ENCODE measurements around the gene MAP3K5.
"Not testable (repeated sequence)": the region's sequence is repeated elsewhere in the genome, so short reads cannot be mapped to it uniquely, and the experiment has no call there.

Gene MAP3K5, protein sequence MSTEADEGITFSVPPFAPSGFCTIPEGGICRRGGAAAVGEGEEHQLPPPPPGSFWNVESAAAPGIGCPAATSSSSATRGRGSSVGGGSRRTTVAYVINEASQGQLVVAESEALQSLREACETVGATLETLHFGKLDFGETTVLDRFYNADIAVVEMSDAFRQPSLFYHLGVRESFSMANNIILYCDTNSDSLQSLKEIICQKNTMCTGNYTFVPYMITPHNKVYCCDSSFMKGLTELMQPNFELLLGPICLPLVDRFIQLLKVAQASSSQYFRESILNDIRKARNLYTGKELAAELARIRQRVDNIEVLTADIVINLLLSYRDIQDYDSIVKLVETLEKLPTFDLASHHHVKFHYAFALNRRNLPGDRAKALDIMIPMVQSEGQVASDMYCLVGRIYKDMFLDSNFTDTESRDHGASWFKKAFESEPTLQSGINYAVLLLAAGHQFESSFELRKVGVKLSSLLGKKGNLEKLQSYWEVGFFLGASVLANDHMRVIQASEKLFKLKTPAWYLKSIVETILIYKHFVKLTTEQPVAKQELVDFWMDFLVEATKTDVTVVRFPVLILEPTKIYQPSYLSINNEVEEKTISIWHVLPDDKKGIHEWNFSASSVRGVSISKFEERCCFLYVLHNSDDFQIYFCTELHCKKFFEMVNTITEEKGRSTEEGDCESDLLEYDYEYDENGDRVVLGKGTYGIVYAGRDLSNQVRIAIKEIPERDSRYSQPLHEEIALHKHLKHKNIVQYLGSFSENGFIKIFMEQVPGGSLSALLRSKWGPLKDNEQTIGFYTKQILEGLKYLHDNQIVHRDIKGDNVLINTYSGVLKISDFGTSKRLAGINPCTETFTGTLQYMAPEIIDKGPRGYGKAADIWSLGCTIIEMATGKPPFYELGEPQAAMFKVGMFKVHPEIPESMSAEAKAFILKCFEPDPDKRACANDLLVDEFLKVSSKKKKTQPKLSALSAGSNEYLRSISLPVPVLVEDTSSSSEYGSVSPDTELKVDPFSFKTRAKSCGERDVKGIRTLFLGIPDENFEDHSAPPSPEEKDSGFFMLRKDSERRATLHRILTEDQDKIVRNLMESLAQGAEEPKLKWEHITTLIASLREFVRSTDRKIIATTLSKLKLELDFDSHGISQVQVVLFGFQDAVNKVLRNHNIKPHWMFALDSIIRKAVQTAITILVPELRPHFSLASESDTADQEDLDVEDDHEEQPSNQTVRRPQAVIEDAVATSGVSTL (N-terminal part only)

DNA sequence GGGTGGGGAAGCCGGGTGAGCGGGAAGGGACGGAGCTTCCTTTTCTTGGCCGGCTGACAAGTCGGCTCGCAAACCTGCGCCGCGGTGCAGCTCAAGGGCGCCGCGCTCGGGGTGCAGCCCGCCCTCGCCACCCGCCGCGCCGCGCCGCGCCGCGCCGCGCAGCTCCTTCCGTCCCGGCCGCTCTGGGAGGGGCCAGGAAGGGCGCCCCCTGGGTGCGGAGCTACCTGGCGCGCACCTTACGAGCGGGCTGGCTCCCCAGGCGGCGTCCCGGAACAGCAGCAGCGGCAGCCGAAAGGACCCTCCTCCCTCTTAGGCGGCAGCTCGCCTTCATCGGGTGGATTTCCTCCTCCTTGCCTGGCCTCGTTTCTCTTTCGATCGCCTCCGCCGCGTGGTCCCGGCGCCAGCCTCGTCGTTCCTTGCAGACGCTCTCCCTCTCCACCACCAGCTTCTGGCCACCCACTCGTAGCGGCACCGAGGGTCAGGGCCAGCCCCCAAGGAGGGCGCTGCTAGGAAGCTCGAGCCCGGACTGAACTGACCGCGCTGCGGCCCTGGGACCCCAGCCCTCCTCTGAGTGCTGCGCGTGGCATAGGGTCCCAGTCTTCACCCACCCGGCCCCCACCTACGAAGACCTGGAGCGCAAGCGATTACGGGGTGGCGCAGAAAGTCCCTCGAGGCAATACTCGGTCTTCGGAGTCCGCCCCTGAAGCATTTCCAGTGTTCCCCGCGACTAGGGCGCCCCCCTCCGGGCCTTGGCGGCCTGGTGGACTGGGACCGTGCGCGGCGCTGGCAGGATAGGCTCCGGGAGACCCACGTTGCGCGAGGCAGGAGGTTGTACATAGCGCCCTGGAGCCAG, at the start of gene MAP3K5:
TSS of gene MAP3K5 (minus strand) at position 68 of the 853 bp plus-strand sequence. CDS start 320 bp downstream, outside the sequence.
- peaks cover 19% of the 10 kb centered on the region for H3K4me1 ChIP-seq (ENCODE audit: control insufficient read depth, insufficient read depth, low read length)
- H3K36me3 ChIP-seq (ENCODE audit: control insufficient read depth, insufficient read depth, low read length): no peaks in the 10 kb centered on the region
- H3K9ac ChIP-seq (ENCODE audit: low read length): peak within 1 kb of the TSS; percentile 95
- H3K4me3 ChIP-seq (ENCODE audit: low read length): peak within 1 kb of the TSS; percentile 89
- no peaks in the 10 kb centered on the region for H3K9me3 ChIP-seq (ENCODE audit: control insufficient read depth, low read length)
- H3K27me3 ChIP-seq (ENCODE audit: control insufficient read depth, insufficient read depth, low read length): no peaks in the 10 kb centered on the region

DNA sequence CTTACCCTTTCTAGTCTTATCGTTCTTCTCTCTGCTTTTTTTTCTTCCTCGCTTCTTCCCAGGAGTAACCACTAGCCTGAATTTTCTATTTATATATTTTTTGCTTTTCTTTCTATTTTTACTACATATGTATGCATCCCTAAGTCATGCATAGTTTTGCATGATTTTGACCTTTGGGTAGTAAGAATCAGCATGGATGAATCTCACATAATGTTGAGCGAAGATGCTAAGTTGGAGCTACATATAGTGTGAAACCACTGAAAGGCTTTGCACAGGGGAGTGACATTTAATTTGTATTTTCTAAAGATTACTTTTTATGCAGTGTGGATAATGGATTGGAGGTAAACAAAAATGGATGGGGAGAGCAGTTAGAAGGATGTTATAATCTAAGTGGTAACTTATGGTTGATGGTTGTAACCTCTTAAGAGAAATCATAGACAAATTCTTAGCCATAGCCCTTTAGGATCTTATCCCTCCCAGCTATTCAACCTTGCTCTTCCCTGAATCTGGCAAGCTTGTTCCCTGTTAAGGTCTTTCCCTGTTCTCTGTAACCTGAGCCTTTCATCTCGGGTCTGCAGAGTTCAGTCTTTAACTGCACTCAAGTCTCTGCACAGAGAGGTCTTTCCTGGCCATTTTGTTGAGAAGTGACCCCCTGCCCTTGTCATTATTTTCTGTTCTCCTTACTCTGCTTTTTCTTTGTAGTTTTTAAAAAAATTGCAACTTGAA, 48.2 kb upstream of the MAP3K5 start:
- H3K4me1 ChIP-seq (ENCODE audit: control insufficient read depth, insufficient read depth, low read length): peaks cover 3% of the 10 kb centered on the region
- H3K9me3 ChIP-seq (ENCODE audit: control insufficient read depth, low read length): no peaks in the 10 kb centered on the region
- H3K4me3 ChIP-seq (ENCODE audit: low read length): no peak overlapping the region
- no peaks in the 10 kb centered on the region for H3K36me3 ChIP-seq (ENCODE audit: control insufficient read depth, insufficient read depth, low read length)
- H3K27me3 ChIP-seq (ENCODE audit: control insufficient read depth, insufficient read depth, low read length): no peaks in the 10 kb centered on the region
- no peak overlapping the region for H3K9ac ChIP-seq (ENCODE audit: low read length)

DNA sequence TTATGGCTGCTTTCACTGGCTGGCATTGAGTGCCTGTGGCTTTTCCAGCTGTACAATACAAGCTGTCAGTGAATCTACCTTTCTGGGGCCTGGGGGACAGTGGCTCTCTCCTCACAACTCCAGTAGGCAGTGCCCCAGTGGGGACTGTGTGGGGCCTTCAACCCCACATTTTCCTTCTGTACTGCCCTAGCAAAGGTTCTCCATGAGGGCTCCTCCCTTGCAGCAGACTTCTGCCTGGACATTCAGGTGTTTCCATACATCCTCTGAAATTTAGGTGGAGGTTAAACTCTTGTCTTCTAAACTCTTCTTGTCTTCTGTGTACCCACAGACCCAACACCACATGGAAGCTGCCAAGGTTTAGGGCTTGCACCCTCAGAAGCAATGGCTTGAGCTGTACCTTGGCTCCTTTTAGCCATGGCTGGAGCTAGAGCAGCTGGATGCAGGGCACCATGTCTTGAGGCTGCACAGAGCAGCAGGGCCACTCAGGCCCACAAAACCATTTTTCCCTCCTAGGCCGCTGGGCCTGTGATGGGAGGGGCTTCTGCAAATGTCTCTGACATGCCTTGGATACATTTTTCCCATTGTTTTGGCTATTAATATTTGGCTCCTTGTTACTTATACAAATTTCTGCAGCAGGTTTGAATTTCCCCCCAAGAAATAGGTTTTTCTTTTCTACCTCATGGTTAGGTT, 39.7 kb upstream of the MAP3K5 start:
- no peaks in the 10 kb centered on the region for H3K4me1 ChIP-seq (ENCODE audit: control insufficient read depth, insufficient read depth, low read length)

DNA sequence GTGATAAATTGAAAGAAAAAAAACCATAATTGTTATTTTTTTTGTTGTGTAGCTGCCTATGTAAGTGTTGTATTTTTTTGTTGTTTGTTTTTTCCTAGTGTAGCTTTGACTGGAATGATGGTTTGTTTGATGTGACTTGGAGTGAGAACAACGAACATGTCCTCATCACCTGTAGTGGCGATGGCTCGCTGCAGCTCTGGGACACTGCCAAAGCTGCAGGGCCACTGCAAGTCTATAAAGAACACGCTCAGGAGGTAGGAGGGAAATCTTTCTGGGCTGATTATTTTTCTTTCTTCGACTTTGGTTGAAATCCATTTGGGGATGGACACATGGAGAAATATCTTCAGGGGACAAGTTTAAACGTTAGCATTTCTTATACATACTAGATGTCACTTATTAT, 33.9 kb upstream of the MAP3K5 start:
- Histone ChIP-seq H3K9ac (ENCODE audit: low read length) (no peak overlapping the region), H3K9me3 (ENCODE audit: control insufficient read depth, low read length) (no peaks in the 10 kb centered on the region), H3K4me1 (ENCODE audit: control insufficient read depth, insufficient read depth, low read length) (peaks cover 4% of the 10 kb centered on the region), H3K36me3 (ENCODE audit: control insufficient read depth, insufficient read depth, low read length) (no peaks in the 10 kb centered on the region), H3K27me3 (ENCODE audit: control insufficient read depth, insufficient read depth, low read length) (no peaks in the 10 kb centered on the region), H3K4me3 (ENCODE audit: low read length) (no peak overlapping the region)

More for the DNA sequence above, 39.7 kb upstream of the MAP3K5 start:
- Histone ChIP-seq H3K4me3 (ENCODE audit: low read length) (no peak overlapping the region), H3K9me3 (ENCODE audit: control insufficient read depth, low read length) (peaks cover 6% of the 10 kb centered on the region), H3K27me3 (ENCODE audit: control insufficient read depth, insufficient read depth, low read length) (no peaks in the 10 kb centered on the region), H3K36me3 (ENCODE audit: control insufficient read depth, insufficient read depth, low read length) (no peaks in the 10 kb centered on the region), H3K9ac (ENCODE audit: low read length) (no peak overlapping the region)

DNA sequence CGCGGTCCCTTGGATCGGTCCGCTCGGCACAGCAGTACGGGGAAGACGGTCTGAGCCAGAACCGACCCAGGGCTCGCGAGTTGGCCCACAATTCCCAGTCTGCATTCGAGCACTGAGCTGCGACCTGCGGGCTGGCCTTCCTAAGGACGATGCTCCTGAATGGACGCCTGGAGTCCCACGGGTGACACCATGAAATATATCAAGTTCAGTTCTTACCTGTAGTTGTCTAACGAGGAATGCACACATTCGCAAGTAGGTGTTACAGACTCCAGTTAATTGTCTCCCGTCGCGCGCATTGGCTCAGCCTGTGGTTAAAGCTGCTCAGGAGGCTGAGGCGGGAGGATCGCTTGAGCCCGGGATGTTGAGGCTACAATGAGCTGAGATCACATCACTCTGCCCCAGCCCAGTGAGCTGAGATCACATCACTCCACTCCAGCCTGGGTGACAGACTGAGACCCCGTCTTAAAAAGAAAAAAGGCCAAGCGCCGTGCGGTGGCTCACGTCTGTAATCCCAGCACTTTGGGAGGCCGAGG, 30.9 kb upstream of the MAP3K5 start:
- peak overlapping the region; percentile 69 for H3K9ac ChIP-seq (ENCODE audit: low read length)
- H3K9me3 ChIP-seq (ENCODE audit: control insufficient read depth, low read length): no peaks in the 10 kb centered on the region
- peak overlapping the region; percentile 52 for H3K4me3 ChIP-seq (ENCODE audit: low read length)
- no peaks in the 10 kb centered on the region for H3K27me3 ChIP-seq (ENCODE audit: control insufficient read depth, insufficient read depth, low read length)
- H3K4me1 ChIP-seq (ENCODE audit: control insufficient read depth, insufficient read depth, low read length): peaks cover 4% of the 10 kb centered on the region
- no peaks in the 10 kb centered on the region for H3K36me3 ChIP-seq (ENCODE audit: control insufficient read depth, insufficient read depth, low read length)

DNA sequence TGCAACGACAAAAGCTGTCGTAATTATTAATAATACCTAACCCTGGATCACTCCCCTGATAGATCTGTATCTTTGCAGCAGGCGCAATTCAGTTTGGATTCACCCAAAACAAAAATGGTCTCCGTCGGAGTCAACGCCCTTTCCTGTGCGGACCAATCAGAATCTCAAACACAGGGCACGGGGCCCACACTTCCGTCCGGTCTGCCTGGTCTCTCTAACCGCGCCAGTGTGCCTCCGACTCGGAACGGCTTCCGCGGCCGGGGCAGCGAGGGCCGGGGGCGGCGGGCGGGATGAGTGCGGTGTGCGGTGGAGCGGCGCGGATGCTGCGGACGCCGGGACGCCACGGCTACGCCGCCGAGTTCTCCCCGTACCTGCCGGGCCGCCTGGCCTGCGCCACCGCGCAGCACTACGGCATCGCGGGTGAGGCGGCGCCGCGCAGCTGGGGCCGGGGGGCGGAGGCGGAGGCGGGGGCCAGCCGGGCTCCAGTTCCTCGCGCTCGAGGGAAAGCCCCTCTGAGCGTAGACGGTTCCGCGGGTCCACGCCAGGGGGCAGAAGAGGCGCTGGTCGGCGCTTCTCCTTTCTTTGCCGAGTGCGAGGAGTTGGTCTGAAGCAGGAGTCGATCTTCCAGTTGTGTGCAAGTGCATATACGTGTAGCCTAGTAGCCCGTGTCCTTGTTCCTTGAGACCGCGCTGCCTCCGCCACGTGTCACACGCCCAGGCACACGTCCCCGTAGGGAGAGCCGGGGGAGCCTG, 30.3 kb upstream of the MAP3K5 start, which contains the start of gene PEX7:
TSS of gene PEX7 (plus strand) at position 217 of the 752 bp plus-strand sequence. CDS start at position 291, 74 bp downstream.
- H3K4me3 ChIP-seq (ENCODE audit: low read length): peak within 1 kb of the TSS; percentile 52
- H3K27me3 ChIP-seq (ENCODE audit: control insufficient read depth, insufficient read depth, low read length): no peaks in the 10 kb centered on the region
- H3K36me3 ChIP-seq (ENCODE audit: control insufficient read depth, insufficient read depth, low read length): no peaks in the 10 kb centered on the region
- peaks cover 4% of the 10 kb centered on the region for H3K4me1 ChIP-seq (ENCODE audit: control insufficient read depth, insufficient read depth, low read length)
- peak within 1 kb of the TSS; percentile 69 for H3K9ac ChIP-seq (ENCODE audit: low read length)
- H3K9me3 ChIP-seq (ENCODE audit: control insufficient read depth, low read length): no peaks in the 10 kb centered on the region

DNA sequence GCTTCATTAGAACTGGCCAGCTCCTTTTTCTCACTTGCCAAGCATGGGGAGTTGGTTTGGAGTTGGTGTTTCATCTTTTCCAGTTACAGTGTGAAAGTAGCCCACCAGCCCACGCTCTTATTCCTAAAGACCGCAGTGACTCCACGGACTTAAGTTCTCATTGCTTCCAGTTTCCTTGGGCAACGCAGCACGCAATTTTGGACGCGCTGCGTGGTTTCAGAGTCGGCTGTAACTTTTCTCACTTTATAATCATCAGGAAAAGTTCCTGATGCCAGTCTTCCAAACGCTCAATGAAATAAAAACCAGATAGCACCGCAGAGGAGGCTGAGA, 29.7 kb upstream of the MAP3K5 start:
- Histone ChIP-seq H3K36me3 (ENCODE audit: control insufficient read depth, insufficient read depth, low read length) (no peaks in the 10 kb centered on the region), H3K9ac (ENCODE audit: low read length) (peak overlapping the region; percentile 69), H3K27me3 (ENCODE audit: control insufficient read depth, insufficient read depth, low read length) (no peaks in the 10 kb centered on the region), H3K9me3 (ENCODE audit: control insufficient read depth, low read length) (no peaks in the 10 kb centered on the region), H3K4me3 (ENCODE audit: low read length) (peak overlapping the region; percentile 52), H3K4me1 (ENCODE audit: control insufficient read depth, insufficient read depth, low read length) (peaks cover 4% of the 10 kb centered on the region)

DNA sequence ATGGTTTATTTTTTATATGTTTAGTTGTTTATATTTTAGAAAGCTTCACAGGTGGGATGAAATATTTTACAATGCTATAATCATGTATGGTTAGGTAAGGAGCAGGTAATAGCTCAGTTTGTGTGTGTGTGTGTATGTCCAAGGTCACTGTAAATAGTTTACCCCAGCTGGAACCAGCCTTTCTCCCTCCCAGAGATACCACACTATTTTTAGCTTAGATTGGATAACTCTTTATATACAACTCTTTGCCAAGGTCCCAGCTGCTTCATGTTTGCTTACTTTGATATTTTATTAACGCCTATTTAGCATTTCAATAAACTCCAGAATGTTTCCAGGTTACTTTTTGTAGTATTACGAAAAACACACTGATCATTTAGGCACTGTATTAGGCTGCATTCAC, 28.3 kb upstream of the MAP3K5 start:
- no peaks in the 10 kb centered on the region for H3K9me3 ChIP-seq (ENCODE audit: control insufficient read depth, low read length)
- H3K9ac ChIP-seq (ENCODE audit: low read length): no peak overlapping the region
- H3K4me1 ChIP-seq (ENCODE audit: control insufficient read depth, insufficient read depth, low read length): peaks cover 4% of the 10 kb centered on the region
- no peaks in the 10 kb centered on the region for H3K36me3 ChIP-seq (ENCODE audit: control insufficient read depth, insufficient read depth, low read length)
- H3K4me3 ChIP-seq (ENCODE audit: low read length): no peak overlapping the region
- no peaks in the 10 kb centered on the region for H3K27me3 ChIP-seq (ENCODE audit: control insufficient read depth, insufficient read depth, low read length)

DNA sequence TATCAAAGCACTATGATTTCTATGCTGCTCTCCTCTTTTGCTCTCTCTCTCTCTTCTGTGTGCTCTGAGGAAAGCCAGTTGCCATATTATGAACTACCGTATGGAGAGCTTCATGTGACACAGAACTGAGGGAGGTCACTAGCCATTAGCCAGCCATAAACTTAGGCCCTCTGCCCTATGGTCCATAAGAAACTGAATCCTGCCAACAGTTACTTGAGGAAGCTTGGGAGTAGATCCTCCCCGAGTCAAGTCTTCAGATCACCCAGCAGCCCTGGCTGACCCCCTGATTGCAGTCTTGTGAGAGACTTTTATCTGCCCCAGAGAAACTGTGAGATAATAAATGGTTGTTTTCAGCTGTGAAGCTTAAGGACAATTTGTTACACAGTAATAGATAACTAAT, 24.4 kb upstream of the MAP3K5 start:
- Histone ChIP-seq H3K9ac (ENCODE audit: low read length) (no peak overlapping the region), H3K9me3 (ENCODE audit: control insufficient read depth, low read length) (no peaks in the 10 kb centered on the region), H3K4me3 (ENCODE audit: low read length) (no peak overlapping the region), H3K4me1 (ENCODE audit: control insufficient read depth, insufficient read depth, low read length) (peaks cover 3% of the 10 kb centered on the region), H3K27me3 (ENCODE audit: control insufficient read depth, insufficient read depth, low read length) (no peaks in the 10 kb centered on the region), H3K36me3 (ENCODE audit: control insufficient read depth, insufficient read depth, low read length) (no peaks in the 10 kb centered on the region)

DNA sequence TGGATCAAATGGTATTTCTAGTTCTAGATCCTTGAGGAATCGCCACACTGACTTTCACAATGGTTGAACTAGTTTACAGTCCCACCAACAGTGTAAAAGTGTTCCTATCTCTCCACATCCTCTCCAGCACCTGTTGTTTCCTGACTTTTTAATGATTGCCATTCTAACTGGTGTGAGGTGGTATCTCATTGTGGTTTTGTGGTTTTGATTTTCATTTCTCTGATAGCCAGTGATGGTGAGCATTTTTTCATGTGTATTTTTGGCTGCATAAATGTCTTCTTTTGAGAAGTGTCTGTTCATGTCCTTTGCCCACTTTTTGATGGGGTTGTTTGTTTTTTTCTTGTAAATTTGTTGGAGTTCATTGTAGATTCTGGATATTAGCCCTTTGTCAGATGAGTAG, 23.3 kb upstream of the MAP3K5 start:
- not testable (repeated sequence) for H3K9ac ChIP-seq (ENCODE audit: low read length); H3K4me3 ChIP-seq (ENCODE audit: low read length); H3K9me3 ChIP-seq (ENCODE audit: control insufficient read depth, low read length); H3K27me3 ChIP-seq (ENCODE audit: control insufficient read depth, insufficient read depth, low read length); H3K4me1 ChIP-seq (ENCODE audit: control insufficient read depth, insufficient read depth, low read length); H3K36me3 ChIP-seq (ENCODE audit: control insufficient read depth, insufficient read depth, low read length)

Measured in mucosa of stomach (tissue), 1 donor.